ACC112 (cell line): ENCODE measurements around the gene PDGFC.

Source experiments
- H2AFZ ChIP-seq: fragments of 200-600 bp; sonication (generic); one replicate; pipeline ENCODE4 v1.6.0; 2017; ENCODE audit warnings: antibody characterized with exemption, low read length; ENCODE audit not compliant: unreplicated experiment
- H3K27ac ChIP-seq: fragments of 200-600 bp; sonication (generic); 2 replicates; pipeline ENCODE4 v1.5.1; 2014; ENCODE audit warnings: low read depth, mild to moderate bottlenecking, antibody characterized with exemption, low read length, moderate library complexity
- H3K27me3 ChIP-seq: fragments of 200-600 bp; sonication (generic); 2 replicates; pipeline ENCODE4 v1.6.1; 2014; ENCODE audit warnings: mild to moderate bottlenecking, antibody characterized with exemption, low read length, moderate library complexity, mixed read lengths; ENCODE audit not compliant: insufficient read depth
- H3K36me3 ChIP-seq: fragments of 200-600 bp; sonication (generic); 2 replicates; pipeline ENCODE4 v1.6.1; 2016; ENCODE audit warnings: mild to moderate bottlenecking, antibody characterized with exemption, low read length, moderate library complexity, mixed read lengths; ENCODE audit not compliant: insufficient read depth
- H3K4me1 ChIP-seq: fragments of 200-600 bp; sonication (generic); one replicate; pipeline ENCODE4 v1.6.1; 2016; ENCODE audit warnings: low read length, mixed read lengths; ENCODE audit not compliant: insufficient read depth, unreplicated experiment, control insufficient read depth
- H3K4me3 ChIP-seq: fragments of 200-600 bp; sonication (generic); 2 replicates; pipeline ENCODE4 v1.5.1; 2014; ENCODE audit warnings: mild to moderate bottlenecking, low read depth, low read length
- H3K79me2 ChIP-seq: fragments of 200-600 bp; sonication (generic); one replicate; pipeline ENCODE4 v1.6.0; 2016; ENCODE audit warnings: low read length; ENCODE audit not compliant: control insufficient read depth, unreplicated experiment, insufficient read depth

Gene PDGFC

GRCh38 chr4:156792462-156793085 lies 179.0 kb downstream of the PDGFC start:
- Histone ChIP-seq H2AFZ (no peak overlapping the region), H3K4me1 (peaks cover 28% of the 10 kb centered on the region), H3K36me3 (no peaks in the 10 kb centered on the region), H3K27ac (no peak overlapping the region), H3K79me2 (peaks cover 2% of the 10 kb centered on the region), H3K4me3 (no peak overlapping the region), H3K27me3 (no peaks in the 10 kb centered on the region)

- Histone ChIP-seq H3K4me3 (no peak overlapping the region), H3K27me3 (no peaks in the 10 kb centered on the region), H2AFZ (no peak overlapping the region), H3K36me3 (no peaks in the 10 kb centered on the region), H3K4me1 (peaks cover 28% of the 10 kb centered on the region), H3K27ac (no peak overlapping the region), H3K79me2 (no peaks in the 10 kb centered on the region)
These were observed 180.7 kb downstream of the PDGFC start for GRCh38 chr4:156790866-156791265.

DNA sequence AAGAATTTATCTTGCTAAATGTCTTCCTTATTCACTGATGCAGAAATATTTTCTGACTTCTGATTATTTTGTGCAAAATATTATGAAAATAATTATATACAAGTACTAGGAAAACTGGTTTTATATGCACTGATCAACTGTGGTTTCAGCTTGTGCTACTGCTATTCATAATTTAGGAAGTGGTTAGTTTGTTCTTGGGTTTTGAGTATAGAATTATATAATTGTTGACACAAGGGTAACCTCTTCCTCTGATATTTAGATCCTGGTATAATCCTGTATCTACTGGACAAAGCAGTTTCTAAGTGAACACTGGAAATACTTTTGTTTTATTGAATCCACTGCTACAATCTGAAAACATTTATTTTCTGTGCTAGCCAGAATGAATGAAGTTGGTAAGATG lies 182.8 kb downstream of the PDGFC start:
- Histone ChIP-seq H3K79me2 (peaks cover 5% of the 10 kb centered on the region), H3K4me1 (peaks cover 32% of the 10 kb centered on the region), H3K36me3 (no peaks in the 10 kb centered on the region), H3K4me3 (no peak overlapping the region), H3K27me3 (no peaks in the 10 kb centered on the region), H3K27ac (no peak overlapping the region), H2AFZ (no peak overlapping the region)

- H3K27ac ChIP-seq = no peak overlapping the region
- H3K4me3 ChIP-seq = no peak overlapping the region
- H3K27me3 ChIP-seq = no peaks in the 10 kb centered on the region
- peaks cover 5% of the 10 kb centered on the region; the same call in 1 of the 2 replicates for H3K36me3 ChIP-seq
- H2AFZ ChIP-seq = no peak overlapping the region
- peaks cover 32% of the 10 kb centered on the region for H3K4me1 ChIP-seq
- H3K79me2 ChIP-seq = peaks cover 10% of the 10 kb centered on the region
These were observed 184.9 kb downstream of the PDGFC start for GRCh38 chr4:156786713-156787112.

- peaks cover 5% of the 10 kb centered on the region; the same call in 1 of the 2 replicates for H3K36me3 ChIP-seq
- H3K27ac ChIP-seq = no peak overlapping the region
- peaks cover 13% of the 10 kb centered on the region for H3K79me2 ChIP-seq
- no peak overlapping the region for H2AFZ ChIP-seq
- H3K4me1 ChIP-seq = peaks cover 31% of the 10 kb centered on the region
- no peak overlapping the region for H3K4me3 ChIP-seq
- H3K27me3 ChIP-seq = no peaks in the 10 kb centered on the region
These were observed 186.6 kb downstream of the PDGFC start for GRCh38 chr4:156784970-156785369.

- H3K4me1 ChIP-seq = peaks cover 40% of the 10 kb centered on the region
- H3K4me3 ChIP-seq = no peak overlapping the region
- H3K79me2 ChIP-seq = peaks cover 13% of the 10 kb centered on the region
- no peak overlapping the region for H3K27ac ChIP-seq
- no peaks in the 10 kb centered on the region for H3K27me3 ChIP-seq
- peaks cover 5% of the 10 kb centered on the region; the same call in 1 of the 2 replicates for H3K36me3 ChIP-seq
- H2AFZ ChIP-seq = no peak overlapping the region
These were observed 187.6 kb downstream of the PDGFC start for GRCh38 chr4:156783966-156784365.

- Histone ChIP-seq H3K27ac (peak overlapping the region; percentile 69), H3K4me1 (peaks cover 55% of the 10 kb centered on the region), H3K36me3 (peaks cover 5% of the 10 kb centered on the region; the same call in 1 of the 2 replicates), H3K79me2 (peaks cover 13% of the 10 kb centered on the region), H3K4me3 (no peak overlapping the region), H3K27me3 (no peaks in the 10 kb centered on the region), H2AFZ (no peak overlapping the region)
These were observed 189.1 kb downstream of the PDGFC start for GRCh38 chr4:156782491-156782890.

DNA sequence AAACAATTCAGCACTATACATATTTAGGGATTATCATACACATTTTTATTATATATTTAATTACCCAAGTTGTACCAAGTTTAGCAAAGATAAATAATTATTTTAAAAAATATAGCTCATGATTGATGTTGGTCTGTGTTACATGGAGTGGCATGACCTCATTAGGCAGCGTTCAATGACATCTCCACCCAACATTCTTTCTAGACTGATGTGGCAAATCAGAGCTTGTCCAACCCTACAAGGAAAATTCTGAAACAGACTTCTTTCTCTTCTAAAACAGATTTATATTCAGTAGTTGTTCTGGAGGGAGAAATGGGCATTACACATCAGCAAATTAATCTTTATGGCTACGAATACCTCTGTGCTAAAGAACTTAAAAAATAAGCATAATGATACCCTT lies 189.7 kb downstream of the PDGFC start:
- H3K27ac ChIP-seq = peak overlapping the region; percentile 96
- H3K79me2 ChIP-seq = peaks cover 13% of the 10 kb centered on the region
- H3K4me1 ChIP-seq = peaks cover 60% of the 10 kb centered on the region
- H3K36me3 ChIP-seq = peaks cover 5% of the 10 kb centered on the region; the same call in 1 of the 2 replicates
- H3K4me3 ChIP-seq = no peak overlapping the region
- no peaks in the 10 kb centered on the region for H3K27me3 ChIP-seq
- no peak overlapping the region for H2AFZ ChIP-seq

DNA sequence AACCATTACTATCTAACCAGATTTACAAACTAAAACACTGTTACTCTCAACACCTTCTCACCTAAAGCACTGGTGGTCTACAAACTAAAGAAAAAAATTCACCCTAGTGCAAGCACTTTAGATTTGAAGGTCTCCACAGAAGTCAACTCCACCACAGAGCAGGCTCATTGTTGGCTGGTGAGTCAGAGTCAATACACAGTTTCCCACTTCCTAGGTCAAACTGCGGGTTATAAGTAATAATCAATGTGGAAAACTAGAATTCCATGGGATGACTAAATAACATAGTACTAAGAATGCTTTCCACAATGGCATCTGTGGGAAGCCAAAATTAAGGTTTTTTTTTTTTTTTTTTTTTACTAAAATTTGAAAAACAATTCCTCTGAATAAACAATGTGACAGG lies 191.8 kb downstream of the PDGFC start:
- peak overlapping the region; percentile 96 for H3K27ac ChIP-seq
- H3K4me1 ChIP-seq = peaks cover 75% of the 10 kb centered on the region
- H3K4me3 ChIP-seq = peak overlapping the region; percentile 20; the same call in 1 of the 2 replicates
- peaks cover 21% of the 10 kb centered on the region for H3K79me2 ChIP-seq
- peaks cover 5% of the 10 kb centered on the region; the same call in 1 of the 2 replicates for H3K36me3 ChIP-seq
- H3K27me3 ChIP-seq = no peaks in the 10 kb centered on the region
- H2AFZ ChIP-seq = no peak overlapping the region

DNA sequence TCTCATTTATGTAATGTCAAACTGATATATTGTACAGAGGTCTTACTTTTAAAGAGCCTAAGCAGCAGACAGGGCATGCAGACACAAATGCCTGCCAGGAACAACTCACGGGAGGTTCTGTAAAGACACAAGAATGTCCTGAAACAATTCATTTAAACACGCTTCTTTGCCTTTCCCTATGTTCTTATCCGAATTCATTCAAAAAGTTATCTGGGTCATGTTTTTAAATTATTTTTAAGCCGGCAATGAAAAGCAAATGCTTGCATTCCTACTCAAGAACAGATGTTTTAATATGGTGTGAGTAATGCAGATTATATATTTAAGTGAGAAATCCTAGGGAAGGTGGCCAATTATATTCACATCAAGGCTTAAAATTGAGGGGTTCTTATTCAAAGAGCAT lies 192.6 kb downstream of the PDGFC start:
- Histone ChIP-seq H3K4me3 (peak overlapping the region; percentile 20; the same call in 1 of the 2 replicates), H2AFZ (peak overlapping the region; percentile 29), H3K27me3 (no peaks in the 10 kb centered on the region), H3K79me2 (peaks cover 20% of the 10 kb centered on the region), H3K4me1 (peaks cover 80% of the 10 kb centered on the region), H3K27ac (peak overlapping the region; percentile 96), H3K36me3 (peaks cover 5% of the 10 kb centered on the region; the same call in 1 of the 2 replicates)

DNA sequence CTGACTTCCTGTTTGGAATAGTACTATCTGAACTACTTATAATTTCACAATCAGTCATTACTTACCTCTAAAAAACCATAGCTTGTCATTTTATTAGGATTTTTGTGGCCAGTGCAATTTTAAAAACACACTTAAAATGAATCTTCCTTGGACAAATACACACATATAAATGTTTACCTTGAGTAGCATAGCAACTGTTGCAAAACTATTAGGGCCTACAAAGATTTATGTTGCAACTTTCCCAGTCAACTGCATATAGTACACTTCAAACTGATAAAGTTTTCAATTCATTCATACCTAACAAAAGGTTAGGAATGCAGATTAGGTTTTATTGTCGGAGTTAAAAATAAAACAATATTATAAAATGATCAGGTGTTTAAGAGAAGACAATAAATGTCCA lies 193.0 kb downstream of the PDGFC start:
- Histone ChIP-seq H3K79me2 (peaks cover 18% of the 10 kb centered on the region), H3K36me3 (peaks cover 4% of the 10 kb centered on the region; the same call in 1 of the 2 replicates), H3K4me3 (peak overlapping the region; percentile 20; the same call in 1 of the 2 replicates), H3K27me3 (no peaks in the 10 kb centered on the region), H3K27ac (peak overlapping the region; percentile 96), H3K4me1 (peaks cover 84% of the 10 kb centered on the region), H2AFZ (peak overlapping the region; percentile 29)
